ENCODE results near the gene GRID1.

GRCh38 chr10:85918371-85918770 is 448.2 kb downstream of the GRID1 start:
- TF ChIP-seq, protein P1, sequence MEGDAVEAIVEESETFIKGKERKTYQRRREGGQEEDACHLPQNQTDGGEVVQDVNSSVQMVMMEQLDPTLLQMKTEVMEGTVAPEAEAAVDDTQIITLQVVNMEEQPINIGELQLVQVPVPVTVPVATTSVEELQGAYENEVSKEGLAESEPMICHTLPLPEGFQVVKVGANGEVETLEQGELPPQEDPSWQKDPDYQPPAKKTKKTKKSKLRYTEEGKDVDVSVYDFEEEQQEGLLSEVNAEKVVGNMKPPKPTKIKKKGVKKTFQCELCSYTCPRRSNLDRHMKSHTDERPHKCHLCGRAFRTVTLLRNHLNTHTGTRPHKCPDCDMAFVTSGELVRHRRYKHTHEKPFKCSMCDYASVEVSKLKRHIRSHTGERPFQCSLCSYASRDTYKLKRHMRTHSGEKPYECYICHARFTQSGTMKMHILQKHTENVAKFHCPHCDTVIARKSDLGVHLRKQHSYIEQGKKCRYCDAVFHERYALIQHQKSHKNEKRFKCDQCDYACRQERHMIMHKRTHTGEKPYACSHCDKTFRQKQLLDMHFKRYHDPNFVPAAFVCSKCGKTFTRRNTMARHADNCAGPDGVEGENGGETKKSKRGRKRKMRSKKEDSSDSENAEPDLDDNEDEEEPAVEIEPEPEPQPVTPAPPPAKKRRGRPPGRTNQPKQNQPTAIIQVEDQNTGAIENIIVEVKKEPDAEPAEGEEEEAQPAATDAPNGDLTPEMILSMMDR (IDR thresholded peaks at IDR 0.05): no peak
- TF ChIP-seq POLR2A (IDR thresholded peaks at IDR 0.05): no peak

Data from esophagus squamous epithelium (tissue), 4 donors.